Large intestine (tissue), 3 donors: Measurements from ENCODE around the gene CGB1. TPM values are rescaled to one million over a fixed set of nuclear protein-coding genes. Genes with fewer than 3 reads are reported as not detected.

ENCODE experiments used
- DNase-seq, 2 donors: peaks; one replicate each; pipeline versions ENCODE4 v3.0.0 to v3.0.0-alpha.2; 2013
- H3K27ac ChIP-seq: one replicate; pipeline ENCODE4 v1.5.1; 2013; ENCODE audit warnings: low read length
- H3K27me3 ChIP-seq: 2 replicates; pipeline ENCODE4 v1.6.1; 2013; ENCODE audit warnings: low read length; ENCODE audit not compliant: control insufficient read depth, insufficient read depth
- H3K36me3 ChIP-seq: 2 replicates; pipeline ENCODE4 v1.6.1; 2013; ENCODE audit warnings: low read length; ENCODE audit not compliant: control insufficient read depth, insufficient read depth
- H3K4me1 ChIP-seq: one replicate; pipeline ENCODE4 v1.6.1; 2013; ENCODE audit warnings: low read length; ENCODE audit not compliant: control insufficient read depth, insufficient read depth
- H3K4me3 ChIP-seq: one replicate; pipeline ENCODE4 v1.5.1; 2013; ENCODE audit warnings: low read length
- H3K9me3 ChIP-seq: one replicate; pipeline ENCODE4 v1.6.1; 2013; ENCODE audit warnings: mild to moderate bottlenecking, low read depth, low read length, moderate library complexity; ENCODE audit not compliant: control insufficient read depth
- WGBS: methylation state at CpG from one replicate; pipeline ENCODE4 v1.1.5; 2013; ENCODE audit warnings: low lambda C conversion rate; ENCODE audit not compliant: insufficient coverage; 5-methylcytosine and 5-hydroxymethylcytosine counted together
- polyA plus RNA-seq: library from polyadenylated mRNA; unstranded; fragments of 120-200 nt; gene quantifications from one replicate; pipeline ENCODE4 v1.2.1, GENCODE V29; 2013

The CGB1 gene
- polyA plus RNA-seq, 1 donor, result not detected

DNA sequence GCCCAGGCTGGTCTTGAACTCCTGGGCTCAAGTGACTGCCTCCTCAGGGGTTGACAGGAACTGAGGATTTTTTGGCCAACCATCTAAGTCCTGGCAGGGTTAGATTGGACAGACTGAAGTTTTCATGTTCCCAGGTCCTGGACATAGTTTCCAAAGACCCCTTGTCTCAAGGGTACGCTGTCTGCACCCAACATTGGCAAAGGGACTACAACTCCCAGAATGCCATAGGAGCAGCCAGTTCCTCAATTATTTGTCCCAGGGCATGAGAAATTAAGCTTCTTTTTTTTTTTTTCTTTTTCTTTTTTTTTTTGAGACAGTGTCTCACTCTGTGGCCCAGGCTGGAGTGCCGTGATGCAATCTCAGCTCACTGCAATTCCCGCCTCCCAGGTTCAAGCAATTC lies 50.5 kb downstream of the CGB1 start:
- Histone ChIP-seq H3K36me3 (peaks cover 78% of the 10 kb centered on the region), H3K27ac (no peak overlapping the region), H3K4me1 (peaks cover 4% of the 10 kb centered on the region), H3K27me3 (no peaks in the 10 kb centered on the region), H3K9me3 (no peaks in the 10 kb centered on the region), H3K4me3 (no peak overlapping the region)
- no peak for DNase-seq
- WGBS, result no CpG with 5 or more reads among the region's 3 CpGs

DNA sequence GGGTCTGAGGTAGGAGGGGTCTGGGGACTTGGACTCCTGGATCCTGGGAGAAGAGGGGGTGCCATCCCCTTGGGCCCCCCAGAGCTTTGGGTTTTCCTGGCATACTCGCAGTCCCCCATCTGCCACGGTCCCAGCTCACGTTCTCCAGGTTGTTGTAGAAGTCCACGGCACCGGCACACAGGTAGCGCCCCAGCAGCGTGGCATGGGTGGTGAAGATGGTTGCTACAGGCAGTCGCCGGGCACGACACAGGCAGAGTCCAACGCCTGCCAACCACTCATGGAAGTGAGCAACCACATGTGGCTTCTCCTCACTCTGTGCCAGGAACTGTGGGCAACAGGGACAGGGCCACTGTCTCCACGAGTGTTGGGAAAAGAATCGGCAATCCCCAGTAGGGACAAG lies 51.0 kb downstream of the CGB1 start:
- no peaks in the 10 kb centered on the region for H3K9me3 ChIP-seq
- no peak overlapping the region for H3K27ac ChIP-seq
- no peaks in the 10 kb centered on the region for H3K27me3 ChIP-seq
- no CpG with 5 or more reads among the region's 13 CpGs for WGBS
- peaks cover 79% of the 10 kb centered on the region for H3K36me3 ChIP-seq
- H3K4me1 ChIP-seq, result no peaks in the 10 kb centered on the region
- H3K4me3 ChIP-seq, result no peak overlapping the region
- DNase-seq, result no peak

Other genes starting within 250 kb of the CGB1 start
- 76.4 TPM for gene BCAT2, start 225.9 kb downstream of the CGB1 start, polyA plus RNA-seq
- gene HSD17B14, start 200.4 kb downstream of the CGB1 start, polyA plus RNA-seq, result 78.1 TPM
- 14.5 TPM for gene PLEKHA4, start 168.3 kb downstream of the CGB1 start, polyA plus RNA-seq
- 80.5 TPM for gene PPP1R15A, start 164.5 kb downstream of the CGB1 start, polyA plus RNA-seq
- gene TULP2, start 138.2 kb downstream of the CGB1 start, polyA plus RNA-seq, result 0.28 TPM
- 237 TPM for gene NUCB1, start 136.6 kb downstream of the CGB1 start, polyA plus RNA-seq
- 5.2 TPM for gene DHDH, start 103.2 kb downstream of the CGB1 start, polyA plus RNA-seq
- 129 TPM for gene BAX, start 82.0 kb downstream of the CGB1 start, polyA plus RNA-seq
- gene FTL, start 71.6 kb downstream of the CGB1 start, polyA plus RNA-seq, result 6,937 TPM
- 39.1 TPM for gene GYS1, start 43.6 kb downstream of the CGB1 start, polyA plus RNA-seq
- 65.0 TPM for gene RUVBL2, start 43.0 kb downstream of the CGB1 start, polyA plus RNA-seq
- gene LHB, start 19.8 kb downstream of the CGB1 start, polyA plus RNA-seq, result not detected
- gene CGB3, start 12.6 kb downstream of the CGB1 start, polyA plus RNA-seq, result not detected
- not detected for gene CGB2, start 5.0 kb downstream of the CGB1 start, polyA plus RNA-seq
- not detected for gene CGB5, start 7.0 kb upstream of the CGB1 start, polyA plus RNA-seq
- gene CGB8, start 12.2 kb upstream of the CGB1 start, polyA plus RNA-seq, result not detected
- 0.06 TPM for gene CGB7, start 20.9 kb upstream of the CGB1 start, polyA plus RNA-seq
- gene NTF4, start 27.9 kb upstream of the CGB1 start, polyA plus RNA-seq, result 0.16 TPM
- 0.01 TPM for gene KCNA7, start 35.8 kb upstream of the CGB1 start, polyA plus RNA-seq
- gene SNRNP70, start 48.6 kb upstream of the CGB1 start, polyA plus RNA-seq, result 295 TPM
- gene LIN7B, start 77.5 kb upstream of the CGB1 start, polyA plus RNA-seq, result 7.8 TPM
- 1.4 TPM for gene C19orf73, start 82.2 kb upstream of the CGB1 start, polyA plus RNA-seq
- 5.9 TPM for gene PPFIA3, start 82.6 kb upstream of the CGB1 start, polyA plus RNA-seq
- gene HRC, start 118.5 kb upstream of the CGB1 start, polyA plus RNA-seq, result 1.8 TPM
- 17.5 TPM for gene TRPM4, start 120.9 kb upstream of the CGB1 start, polyA plus RNA-seq